Mammary epithelial cell (primary cell): ENCODE data around the gene FBXO15.

Experiments
- EZH2 ChIP-seq: IDR thresholded peaks from 2 replicates; pipeline ENCODE4 v1.6.1; 2012; ENCODE audit warnings: low read length, inconsistent platforms, borderline replicate concordance
- TF ChIP-seq, protein P1 (sequence below), 2 donors: IDR thresholded peaks in 1 of 2; conservative IDR thresholded peaks in 1 of 2; 2 replicates each; pipeline ENCODE4 v1.5.1; 2011 to 2012; ENCODE audit warnings: inconsistent platforms in 2 of 2, low read length in 2 of 2, mild to moderate bottlenecking in 2 of 2, control low read depth in 1 of 2, low read depth in 1 of 2; ENCODE audit not compliant: insufficient read depth in 1 of 2; ENCODE audit errors: extremely low read depth in 1 of 2

DNA sequence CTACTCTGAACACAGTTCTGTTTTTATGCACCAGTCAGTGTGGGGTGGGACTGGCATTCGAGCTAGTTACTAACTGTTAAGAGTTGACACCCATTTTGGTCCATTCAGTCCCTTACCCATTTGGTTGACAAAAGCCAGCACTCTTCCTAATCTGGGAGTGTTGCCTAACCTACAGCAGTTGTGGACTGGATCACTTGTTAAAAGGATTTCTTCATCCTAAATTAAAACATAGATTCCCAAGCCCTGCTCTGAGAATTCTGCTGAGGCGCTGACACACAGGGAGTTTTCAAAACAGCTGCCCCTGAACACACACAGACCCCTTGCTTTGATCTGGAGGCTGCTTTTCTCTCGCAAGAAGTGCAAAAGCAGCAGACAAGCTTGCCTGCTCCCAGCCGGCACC lies 7.1 kb upstream of the FBXO15 start:
- TF ChIP-seq, protein P1, sequence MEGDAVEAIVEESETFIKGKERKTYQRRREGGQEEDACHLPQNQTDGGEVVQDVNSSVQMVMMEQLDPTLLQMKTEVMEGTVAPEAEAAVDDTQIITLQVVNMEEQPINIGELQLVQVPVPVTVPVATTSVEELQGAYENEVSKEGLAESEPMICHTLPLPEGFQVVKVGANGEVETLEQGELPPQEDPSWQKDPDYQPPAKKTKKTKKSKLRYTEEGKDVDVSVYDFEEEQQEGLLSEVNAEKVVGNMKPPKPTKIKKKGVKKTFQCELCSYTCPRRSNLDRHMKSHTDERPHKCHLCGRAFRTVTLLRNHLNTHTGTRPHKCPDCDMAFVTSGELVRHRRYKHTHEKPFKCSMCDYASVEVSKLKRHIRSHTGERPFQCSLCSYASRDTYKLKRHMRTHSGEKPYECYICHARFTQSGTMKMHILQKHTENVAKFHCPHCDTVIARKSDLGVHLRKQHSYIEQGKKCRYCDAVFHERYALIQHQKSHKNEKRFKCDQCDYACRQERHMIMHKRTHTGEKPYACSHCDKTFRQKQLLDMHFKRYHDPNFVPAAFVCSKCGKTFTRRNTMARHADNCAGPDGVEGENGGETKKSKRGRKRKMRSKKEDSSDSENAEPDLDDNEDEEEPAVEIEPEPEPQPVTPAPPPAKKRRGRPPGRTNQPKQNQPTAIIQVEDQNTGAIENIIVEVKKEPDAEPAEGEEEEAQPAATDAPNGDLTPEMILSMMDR (conservative IDR thresholded peaks at IDR 0.05 in 1 of 2, IDR thresholded peaks at IDR 0.05 in 1 of 2; ENCODE audit: extremely low read depth in 1 of 2, insufficient read depth in 1 of 2, low read depth in 1 of 2, low read length in 2 of 2), result no peak
- no peak for TF ChIP-seq EZH2
